HG03460 (cell line): ENCODE data around the gene STEAP1.
"Not testable (repeated sequence)": the region's sequence is repeated elsewhere in the genome, so short reads cannot be mapped to it uniquely, and the experiment has no call there.

Experiments
- ATAC-seq: cut with Tn5 transposase; IDR thresholded peaks from one replicate; pipeline ENCODE4 v1.9.1; 2021; ENCODE audit not compliant: unreplicated experiment

The STEAP1 gene

DNA sequence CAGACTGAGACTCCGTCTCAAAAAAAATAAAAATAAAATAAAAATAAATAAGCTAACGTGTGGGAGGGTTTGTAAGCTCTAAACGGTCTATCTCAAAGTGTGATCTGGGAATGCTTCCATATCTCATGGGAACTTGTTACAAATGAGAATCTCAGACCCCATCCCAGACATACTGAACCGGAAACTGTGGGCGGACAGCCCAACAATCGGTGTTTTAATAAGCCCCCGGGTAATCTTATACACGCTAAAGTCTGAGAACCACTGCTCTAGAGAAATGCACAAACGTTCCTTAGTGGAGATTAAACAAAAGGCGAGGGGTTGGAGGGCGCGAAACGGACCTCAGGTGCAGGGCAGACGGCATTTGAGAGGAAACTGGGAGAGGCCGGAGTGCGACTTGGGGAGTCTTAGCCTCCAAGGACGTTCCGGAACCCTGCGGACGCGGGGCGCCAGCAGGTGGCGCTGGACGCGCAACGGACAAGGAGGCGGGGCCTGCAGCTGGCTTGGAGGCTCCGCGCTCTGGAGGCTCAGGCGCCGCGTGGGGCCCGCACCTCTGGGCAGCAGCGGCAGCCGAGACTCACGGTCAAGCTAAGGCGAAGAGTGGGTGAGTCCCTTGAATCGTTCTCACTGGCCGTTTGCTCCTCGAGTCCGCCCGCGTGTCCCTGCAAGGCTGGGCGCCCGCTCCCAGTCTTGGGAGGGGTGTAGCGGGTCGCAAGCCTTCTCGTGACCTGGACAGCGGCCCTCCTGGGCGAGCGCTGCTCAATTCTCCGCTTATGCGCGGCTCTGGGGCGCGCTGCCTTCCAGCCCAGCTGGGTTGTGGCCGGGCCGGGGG lies at the start of gene STEAP1:
Gene STEAP1, plus strand, starts transcription at position 527 of the 829 bp plus-strand sequence. CDS start 5,320 bp downstream, outside the sequence.
- peak; percentile 92 for ATAC-seq

DNA sequence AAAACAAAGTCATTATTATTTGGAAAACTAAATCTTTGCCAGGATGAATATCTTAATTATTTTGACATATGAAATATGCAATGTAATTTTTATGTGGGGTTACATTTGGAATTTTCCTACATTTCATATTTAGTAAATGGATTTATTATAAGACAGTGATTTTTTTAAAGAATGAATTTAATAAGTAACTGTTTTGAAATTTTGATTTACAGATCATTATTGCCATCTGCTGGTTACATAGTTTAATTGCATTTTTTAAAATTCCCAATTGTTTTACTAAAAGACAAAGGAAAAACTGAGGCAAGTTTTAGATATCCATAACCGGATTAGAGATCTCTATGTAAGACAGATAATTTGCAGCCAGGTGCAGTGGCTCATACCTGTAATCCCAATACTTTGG lies 39.3 kb upstream of the STEAP1 start:
- ATAC-seq = not testable (repeated sequence)

DNA sequence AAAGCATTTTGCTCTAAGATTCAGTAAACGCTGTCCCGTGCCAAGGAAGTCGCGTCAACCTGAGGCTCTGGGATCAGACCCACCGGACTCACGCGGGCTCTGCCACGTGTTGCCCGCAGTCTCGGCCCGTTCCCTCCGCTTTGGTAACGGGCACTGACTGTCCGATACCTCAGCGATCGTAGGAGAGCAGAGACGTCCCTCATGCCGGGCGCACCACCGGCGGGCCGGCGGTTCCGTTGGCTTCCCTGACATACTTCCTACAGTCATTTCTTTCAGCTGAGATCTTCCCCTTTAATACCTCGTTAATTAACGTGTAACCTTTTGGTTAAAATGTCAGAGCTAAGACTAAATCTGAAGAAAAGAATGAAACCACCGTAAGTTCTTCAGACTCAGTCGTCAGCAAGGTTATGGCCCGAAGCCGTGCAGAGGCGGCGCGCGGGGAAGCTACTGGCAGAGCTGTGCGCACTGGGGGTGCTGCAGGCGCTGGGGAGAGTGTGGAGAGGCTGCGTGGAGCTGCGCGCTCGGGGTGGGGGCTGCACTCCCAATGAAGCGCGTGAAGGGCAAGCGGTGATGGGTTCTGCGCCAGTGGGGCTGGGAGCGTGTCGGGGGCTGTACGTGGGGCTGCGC lies 35.6 kb upstream of the STEAP1 start:
- ATAC-seq = not testable (repeated sequence)

DNA sequence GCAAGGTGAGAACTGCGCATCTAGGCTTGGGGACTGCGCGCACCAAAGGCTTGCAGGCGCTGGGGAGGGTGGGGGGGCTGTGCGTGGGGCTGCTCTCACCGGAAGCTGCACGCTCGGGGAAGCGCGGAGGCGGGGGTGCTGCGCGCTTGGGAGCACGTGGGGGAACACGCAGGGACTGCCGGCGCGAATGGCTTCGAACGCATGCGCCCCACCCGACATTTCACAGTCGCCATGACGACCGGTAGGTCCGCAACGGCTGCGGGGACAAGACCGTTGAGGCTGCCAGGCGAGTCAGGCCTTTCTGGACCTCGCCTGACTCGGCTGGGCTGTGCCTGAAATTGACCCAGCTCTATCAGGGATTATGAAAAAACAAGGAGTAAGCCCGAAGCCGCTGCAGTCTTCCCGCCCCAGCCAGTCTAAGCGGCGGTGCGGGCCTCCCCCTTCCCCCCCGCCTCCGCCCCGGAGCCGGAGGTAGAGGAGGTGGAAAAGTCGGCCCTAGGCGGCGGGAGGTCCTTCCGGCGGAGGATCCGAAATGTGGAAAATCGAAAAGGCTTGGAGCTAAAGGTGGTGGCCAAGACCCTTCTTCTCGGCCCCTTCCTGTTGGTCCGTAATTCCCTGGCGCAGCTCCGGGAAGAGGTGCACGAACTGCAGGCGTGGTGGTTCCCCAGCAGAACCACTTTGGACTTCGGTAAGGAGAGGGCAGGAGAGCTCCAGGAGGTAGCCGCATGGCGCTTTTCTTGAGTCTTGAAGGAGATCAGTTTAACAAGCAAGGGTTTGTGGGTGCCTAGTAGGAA lies 34.9 kb upstream of the STEAP1 start:
- ATAC-seq = no peak

DNA sequence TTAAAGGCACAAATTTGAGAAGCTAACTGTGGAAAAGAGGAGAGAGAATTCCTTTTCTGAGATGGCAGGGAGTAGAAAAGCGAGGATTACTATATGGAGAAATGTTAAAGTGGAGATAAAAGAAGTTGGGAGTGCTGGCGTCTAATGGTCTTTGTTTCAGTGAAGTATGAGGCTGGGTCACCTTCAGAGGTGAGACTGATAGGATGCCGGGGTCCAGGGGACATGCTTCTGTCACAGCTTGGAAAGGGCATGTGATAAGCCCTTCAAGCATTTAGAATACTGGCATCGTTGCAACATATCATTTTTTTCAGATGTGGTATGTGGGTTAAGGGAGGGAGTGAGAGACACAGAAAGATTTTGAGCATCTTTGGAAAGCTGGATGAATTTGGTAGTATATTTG lies 34.1 kb upstream of the STEAP1 start:
- not testable (repeated sequence) for ATAC-seq

DNA sequence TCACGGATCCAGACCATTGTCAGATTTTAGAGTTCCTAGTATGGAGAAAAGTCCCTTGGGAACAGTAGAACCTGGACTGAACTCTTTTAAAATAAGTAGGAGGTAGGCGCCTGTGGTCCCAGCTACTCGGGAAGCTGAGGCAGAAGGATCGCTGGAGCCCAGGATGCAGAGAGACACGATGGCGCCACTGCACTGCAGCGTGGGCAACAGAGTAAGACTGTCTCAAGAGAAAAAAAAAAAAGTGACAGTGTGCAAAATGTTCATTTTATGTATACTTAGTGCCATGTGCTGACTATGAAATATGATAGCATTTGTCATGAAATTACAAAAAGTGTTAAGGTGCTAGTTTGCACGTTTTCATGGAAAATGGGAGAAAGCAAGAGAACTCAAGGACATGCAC lies 22.5 kb upstream of the STEAP1 start:
- ATAC-seq = not testable (repeated sequence)

DNA sequence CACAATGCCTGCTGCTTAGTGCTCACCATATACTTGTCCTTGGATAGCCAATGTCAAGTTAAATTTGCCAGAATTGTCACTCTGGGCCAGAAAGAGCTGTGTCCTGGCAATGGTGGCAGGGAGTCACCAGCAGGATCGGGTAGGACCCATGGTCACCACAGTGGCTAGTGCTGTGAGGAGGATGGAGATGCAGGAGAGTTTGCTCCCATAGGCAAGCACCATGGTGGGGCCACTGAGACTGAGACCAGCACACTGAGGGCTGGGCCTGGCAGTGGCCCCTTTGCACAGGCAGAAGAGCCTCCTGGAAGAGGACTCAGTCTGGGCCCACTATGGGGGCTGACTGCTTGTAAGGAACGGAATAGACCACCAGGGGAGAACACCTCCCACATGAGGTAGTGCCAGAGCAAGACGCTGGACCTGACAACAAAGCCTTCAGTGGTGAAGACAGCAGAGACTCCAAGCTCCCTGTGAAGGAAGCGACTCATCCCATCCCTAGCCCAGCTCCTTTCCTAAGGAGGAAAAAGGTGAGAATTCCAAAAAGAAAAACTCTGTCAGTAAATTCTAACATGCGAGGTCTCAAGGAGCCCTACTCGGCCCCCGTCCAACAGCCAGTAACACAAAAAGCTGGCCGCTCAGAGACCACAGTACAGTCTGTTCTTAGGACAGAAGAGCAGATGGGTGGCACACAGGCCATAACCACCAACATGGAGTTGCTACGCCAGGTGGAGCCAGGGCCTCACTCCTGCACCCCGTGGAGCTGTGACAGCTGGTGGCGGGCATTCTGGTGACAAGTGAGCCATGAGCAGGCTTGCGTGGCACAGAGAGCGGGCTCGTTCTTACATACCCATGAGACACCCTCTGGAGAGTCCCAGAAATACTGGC lies 6.9 kb upstream of the STEAP1 start:
- ATAC-seq = not testable (repeated sequence)

DNA sequence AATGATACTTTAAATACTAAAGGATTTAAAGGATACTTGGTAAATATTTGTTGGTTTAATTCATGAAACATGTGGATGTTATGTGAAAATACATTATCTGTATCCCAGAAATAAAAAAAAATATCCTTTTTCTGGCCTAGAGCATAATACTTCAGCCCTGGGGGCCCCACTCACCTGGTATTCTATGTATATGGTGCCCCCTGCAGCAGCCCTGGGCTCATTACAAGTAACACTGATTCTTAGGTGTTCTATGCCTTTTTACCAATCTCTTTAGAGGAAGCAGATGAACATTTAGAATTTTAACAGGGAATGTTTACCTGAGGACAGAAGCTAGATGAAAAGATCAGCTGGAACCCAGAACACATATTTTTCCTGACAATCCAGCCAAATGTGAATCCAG lies 4.8 kb upstream of the STEAP1 start:
- ATAC-seq = not testable (repeated sequence)

DNA sequence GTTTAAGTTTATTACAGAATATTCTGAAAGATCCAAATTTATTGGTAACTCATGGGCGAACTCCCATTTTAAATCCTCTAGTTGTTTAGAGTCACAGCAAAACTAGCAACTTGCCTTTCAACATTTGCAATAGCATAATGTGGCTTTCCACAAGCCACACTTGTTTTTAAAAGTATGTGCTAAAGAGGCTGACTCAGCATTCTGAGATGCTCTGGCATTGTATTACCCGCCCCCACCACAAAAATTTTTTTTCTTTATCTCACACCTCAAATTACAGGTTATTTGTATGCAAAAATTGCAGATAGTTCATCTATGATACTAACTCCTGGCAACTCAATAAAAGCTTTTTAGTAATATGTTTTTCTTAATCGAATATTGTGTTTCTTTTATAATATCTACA lies 2.4 kb upstream of the STEAP1 start:
- not testable (repeated sequence) for ATAC-seq

DNA sequence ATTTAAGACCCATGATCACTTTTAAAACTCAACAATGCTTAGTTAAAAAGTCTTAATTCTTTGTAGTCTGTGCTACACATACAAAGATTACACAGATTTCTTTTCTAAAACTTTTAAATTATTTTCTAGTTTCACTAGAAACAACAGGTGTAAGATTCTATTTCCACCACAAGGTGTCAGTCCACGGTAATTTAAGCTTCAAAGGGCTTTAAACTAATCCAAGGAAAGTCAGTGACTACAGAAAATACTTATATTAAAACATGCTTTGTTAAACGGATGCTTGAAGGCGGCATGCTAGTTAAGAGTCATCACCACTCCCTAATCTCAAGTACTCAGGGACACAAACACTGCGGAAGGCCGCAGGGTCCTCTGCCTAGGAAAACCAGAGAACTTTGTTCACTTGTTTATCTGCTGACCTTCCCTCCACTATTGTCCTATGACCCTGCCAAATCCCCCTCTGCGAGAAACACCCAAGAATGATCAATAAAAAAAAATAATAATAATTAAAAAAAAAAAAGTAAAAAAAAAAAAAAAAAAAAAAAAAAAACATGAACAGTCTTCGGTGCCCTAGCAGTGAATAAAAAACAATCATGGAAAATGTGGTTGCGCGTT lies 1.5 kb upstream of the STEAP1 start:
- ATAC-seq = not testable (repeated sequence)

DNA sequence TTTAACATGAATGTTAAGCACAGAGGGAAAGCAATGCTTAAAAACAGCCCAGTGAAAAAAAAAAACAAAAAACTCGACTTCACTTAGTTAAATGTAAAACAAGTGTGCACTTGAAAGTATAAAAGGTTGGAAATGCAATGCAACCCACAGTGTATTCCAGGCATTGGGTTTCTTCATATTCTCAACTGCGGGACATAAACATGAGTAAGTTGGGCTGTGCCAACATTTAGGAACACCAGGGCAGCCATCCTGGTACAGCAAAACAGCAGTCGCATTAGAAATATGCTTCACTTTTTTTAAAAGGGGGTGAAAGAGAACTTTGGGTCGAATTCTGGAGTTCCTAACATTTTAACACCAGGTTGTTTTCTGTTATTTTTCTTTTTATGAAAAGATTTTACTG lies 937 bp downstream of the STEAP1 start:
- no peak for ATAC-seq

DNA sequence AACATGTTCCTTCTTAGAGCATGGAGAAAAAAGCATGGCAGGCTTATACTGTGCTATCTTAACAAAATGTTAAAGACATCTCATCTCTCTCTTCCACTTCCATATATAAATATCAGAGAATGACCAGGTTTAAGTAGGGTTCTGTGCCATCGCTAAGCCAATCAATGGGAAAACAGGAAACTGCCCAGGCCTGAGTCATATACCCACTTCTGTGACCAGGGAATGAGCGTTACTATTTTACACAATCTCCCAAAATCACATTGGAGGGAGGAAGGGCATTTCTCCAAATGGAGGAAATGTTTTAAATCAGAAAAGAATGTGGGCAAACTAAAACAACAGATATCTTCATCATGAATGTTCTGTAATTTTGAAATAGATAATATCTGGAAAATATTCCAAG lies 3.1 kb downstream of the STEAP1 start:
- ATAC-seq = not testable (repeated sequence)

DNA sequence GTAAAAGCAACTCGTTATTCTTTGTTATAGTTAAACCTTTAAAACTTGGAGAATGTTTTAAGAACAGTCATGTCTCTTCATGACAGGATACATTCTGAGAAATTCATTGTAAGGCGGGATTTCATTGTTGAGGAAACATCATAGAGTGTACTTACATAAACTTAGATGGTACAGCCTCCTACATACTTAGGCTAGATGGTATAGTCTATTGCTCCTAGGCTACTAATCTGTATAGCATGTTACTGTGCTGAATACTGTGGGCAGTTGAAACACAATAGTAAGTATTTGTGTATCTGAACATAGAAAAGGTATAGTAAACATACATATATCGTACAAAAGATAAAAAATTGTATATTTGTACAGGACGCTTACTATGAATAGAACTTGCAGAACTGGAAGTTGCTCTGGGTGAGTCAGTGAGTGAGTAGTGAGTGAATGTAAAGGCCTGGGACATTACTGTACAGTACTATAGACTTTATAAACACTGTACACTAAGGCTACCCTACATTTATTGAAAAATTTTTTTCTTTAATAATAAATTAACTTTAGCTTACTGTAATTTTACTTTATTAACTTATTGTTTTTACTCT lies 3.6 kb downstream of the STEAP1 start:
- ATAC-seq = not testable (repeated sequence)

DNA sequence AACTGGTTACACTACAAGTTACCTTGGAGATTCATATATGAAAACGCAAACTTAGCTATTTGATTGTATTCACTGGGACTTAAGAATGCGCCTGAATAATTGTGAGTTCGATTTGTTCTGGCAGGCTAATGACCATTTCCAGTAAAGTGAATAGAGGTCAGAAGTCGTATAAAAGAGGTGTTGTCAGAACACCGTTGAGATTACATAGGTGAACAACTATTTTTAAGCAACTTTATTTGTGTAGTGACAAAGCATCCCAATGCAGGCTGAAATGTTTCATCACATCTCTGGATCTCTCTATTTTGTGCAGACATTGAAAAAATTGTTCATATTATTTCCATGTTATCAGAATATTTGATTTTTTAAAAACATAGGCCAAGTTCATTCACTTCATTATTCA lies 9.3 kb downstream of the STEAP1 start:
- no peak for ATAC-seq

DNA sequence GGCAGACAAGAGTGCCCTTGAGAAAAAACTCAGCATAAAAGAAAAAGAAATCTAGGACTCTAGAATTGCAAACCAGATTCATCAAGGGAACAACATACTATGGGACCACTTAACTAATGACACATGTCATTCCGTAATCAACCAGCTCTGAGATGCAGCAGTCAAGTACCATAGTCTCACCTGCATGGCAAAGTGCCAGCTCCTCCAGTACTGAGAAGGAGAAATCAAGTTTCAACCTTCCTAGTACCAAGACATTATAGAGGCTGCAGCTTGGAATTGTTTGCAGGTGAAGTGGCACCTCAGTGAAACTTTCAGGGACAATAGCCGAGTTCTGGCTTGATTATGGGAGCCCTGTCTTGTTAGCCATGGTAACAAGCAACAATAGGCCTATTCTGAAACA lies 11.5 kb downstream of the STEAP1 start:
- ATAC-seq = no peak

DNA sequence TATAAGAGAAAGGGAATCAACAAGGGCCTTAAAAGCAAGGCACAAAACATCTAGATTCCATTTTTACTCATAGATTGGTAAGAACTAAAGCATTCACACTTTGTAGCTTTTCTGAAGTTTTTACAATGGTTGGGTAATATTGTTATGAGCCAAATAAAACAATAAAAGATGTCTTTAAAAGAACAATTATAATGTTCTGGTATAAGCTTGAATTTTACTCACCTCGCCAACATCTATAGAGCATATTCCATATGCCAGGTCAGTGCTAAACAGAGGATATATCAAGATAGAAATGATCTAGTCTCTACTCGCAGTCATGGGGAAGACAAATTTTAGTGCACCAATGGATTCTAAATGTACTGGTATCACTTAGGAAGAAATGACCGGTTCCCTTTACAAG lies 11.9 kb downstream of the STEAP1 start:
- ATAC-seq = no peak

DNA sequence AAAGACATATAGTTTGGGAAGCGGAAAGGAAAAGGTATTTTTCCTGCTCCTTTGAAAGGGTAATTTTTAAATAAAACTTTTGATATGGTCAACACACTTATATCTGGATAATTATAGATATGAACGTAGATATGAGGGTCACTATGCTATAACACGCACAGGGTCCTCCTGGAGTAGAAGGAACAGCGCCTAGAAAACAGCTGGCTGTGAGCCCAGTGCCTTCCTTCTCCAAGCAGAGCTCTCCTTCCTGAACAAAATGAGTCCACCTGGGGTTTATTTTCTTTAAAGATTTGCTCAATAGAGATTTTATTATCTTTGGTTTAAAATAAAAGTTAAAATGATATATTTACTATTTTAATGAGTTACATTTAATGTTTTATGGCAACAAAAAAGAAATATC lies 13.1 kb downstream of the STEAP1 start:
- ATAC-seq = no peak

DNA sequence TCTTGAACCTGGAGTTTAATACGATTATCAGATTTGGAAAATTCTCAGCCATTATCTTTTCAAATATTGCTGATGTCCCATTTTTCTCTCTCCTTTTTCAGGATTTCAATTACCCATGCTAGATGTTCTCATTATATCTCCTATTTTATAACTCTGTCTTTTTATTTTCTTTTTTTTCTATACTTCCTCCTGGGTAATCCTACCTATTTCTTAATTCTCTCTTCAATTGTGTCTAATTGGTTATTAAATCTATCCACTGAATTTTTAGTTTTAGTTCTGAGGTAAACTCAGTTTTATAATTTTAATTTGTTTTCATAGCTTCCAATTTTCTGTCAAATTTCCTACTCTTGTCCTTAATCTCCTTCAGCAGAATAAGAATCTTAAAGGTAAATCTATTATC lies 15.6 kb downstream of the STEAP1 start:
- ATAC-seq = no peak

DNA sequence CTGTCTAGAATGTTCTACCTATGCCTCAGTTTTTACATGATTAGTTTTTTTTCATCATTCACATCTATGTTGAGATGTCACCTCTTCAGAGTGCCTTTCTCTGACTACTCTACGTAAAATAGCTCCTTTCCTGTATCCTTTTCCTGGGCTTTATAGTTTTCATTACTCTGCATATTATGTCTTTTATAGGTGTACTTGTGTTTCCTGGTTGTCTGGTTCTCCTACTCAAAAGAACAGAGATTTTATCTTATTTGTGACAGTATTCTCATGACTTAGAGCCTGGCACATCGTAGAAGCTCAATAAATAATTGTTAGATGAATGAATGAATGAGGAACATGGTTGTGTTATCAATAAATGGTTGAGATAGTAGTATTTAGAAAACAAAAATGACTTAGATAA lies 17.9 kb downstream of the STEAP1 start:
- no peak for ATAC-seq

DNA sequence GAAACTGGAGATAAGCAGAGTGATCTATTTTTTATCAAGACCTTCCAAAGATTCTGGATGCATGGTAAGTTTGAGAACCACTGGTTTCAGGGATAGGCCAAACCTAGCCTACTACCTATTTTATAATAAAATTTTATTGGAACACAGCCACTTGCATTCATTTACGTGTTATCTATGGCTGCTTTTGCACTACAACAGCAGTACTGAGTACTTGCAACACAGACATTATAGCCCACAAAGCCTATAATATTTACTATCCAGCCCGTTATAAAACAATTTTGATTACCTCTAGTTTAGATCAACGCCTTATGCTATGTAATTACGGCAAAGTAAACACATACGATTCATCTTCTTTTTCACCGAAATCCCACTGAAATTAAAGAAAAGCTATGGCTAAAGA lies 18.4 kb downstream of the STEAP1 start:
- no peak for ATAC-seq
